Neural crest cell (in vitro differentiated cells): ENCODE measurements around the gene RAPGEF5. TPM values are rescaled to one million over a fixed set of nuclear protein-coding genes. Genes with fewer than 3 reads are reported as not detected.

ENCODE experiments used
- DNase-seq: peaks from one replicate; pipeline ENCODE4 v3.0.0; 2021; ENCODE audit warnings: low read depth, mixed read lengths, low spot score
- H3K27ac Mint-ChIP-seq: one replicate; pipeline ENCODE4 v1.8.0; 2021; ENCODE audit warnings: mild to moderate bottlenecking, mixed read lengths; ENCODE audit not compliant: unreplicated experiment
- H3K27me3 Mint-ChIP-seq: 2 replicates; pipeline ENCODE4 v1.8.0; 2021; ENCODE audit warnings: low read depth, mild to moderate bottlenecking, mixed read lengths
- H3K36me3 Mint-ChIP-seq: 2 replicates; pipeline ENCODE4 v1.8.0; 2021; ENCODE audit warnings: low read depth, mild to moderate bottlenecking, mixed read lengths
- H3K4me1 Mint-ChIP-seq: 2 replicates; pipeline ENCODE4 v1.8.0; 2021; ENCODE audit warnings: mixed read lengths
- H3K4me3 Mint-ChIP-seq: one replicate; pipeline ENCODE4 v1.8.0; 2021; ENCODE audit warnings: mild to moderate bottlenecking, mixed read lengths
- H3K9me3 Mint-ChIP-seq: 2 replicates; pipeline ENCODE4 v1.8.0; 2021; ENCODE audit warnings: mixed read lengths
- CTCF ChIP-seq: fragments of 200-600 bp; sonication (generic); conservative IDR thresholded peaks from 2 replicates; pipeline ENCODE4 v1.5.0; 2021; ENCODE audit warnings: antibody characterized with exemption, mild to moderate bottlenecking
- total RNA-seq: library from RNA; stranded (reverse); gene quantifications from 2 replicates; pipeline ENCODE4 v1.2.1, GENCODE V29; 2021

RAPGEF5 gene
- total RNA-seq, 1 donor from 2014 or later: 6.0 TPM

- no peak for DNase-seq
- no peaks in the 10 kb centered on the region for H3K9me3 Mint-ChIP-seq
- no peaks in the 10 kb centered on the region for H3K36me3 Mint-ChIP-seq
- no peaks in the 10 kb centered on the region for H3K4me1 Mint-ChIP-seq
- no peak overlapping the region for H3K4me3 Mint-ChIP-seq
- H3K27ac Mint-ChIP-seq: no peak overlapping the region
- H3K27me3 Mint-ChIP-seq: no peaks in the 10 kb centered on the region
- TF ChIP-seq CTCF: no peak
Observed at GRCh38 chr7:22331704-22332103, 25.2 kb downstream of the RAPGEF5 start.

GRCh38 chr7:22330903-22331302 lies 26.1 kb downstream of the RAPGEF5 start:
- H3K4me1 Mint-ChIP-seq: no peaks in the 10 kb centered on the region
- no peaks in the 10 kb centered on the region for H3K9me3 Mint-ChIP-seq
- H3K36me3 Mint-ChIP-seq: no peaks in the 10 kb centered on the region
- no peak for TF ChIP-seq CTCF
- DNase-seq: no peak
- no peak overlapping the region for H3K4me3 Mint-ChIP-seq
- no peak overlapping the region for H3K27ac Mint-ChIP-seq
- H3K27me3 Mint-ChIP-seq: no peaks in the 10 kb centered on the region

GRCh38 chr7:22329816-22330524 lies 27.0 kb downstream of the RAPGEF5 start:
- no peaks in the 10 kb centered on the region for H3K9me3 Mint-ChIP-seq
- no peak for TF ChIP-seq CTCF
- H3K4me3 Mint-ChIP-seq: no peak overlapping the region
- H3K4me1 Mint-ChIP-seq: no peaks in the 10 kb centered on the region
- DNase-seq: no peak
- no peaks in the 10 kb centered on the region for H3K27me3 Mint-ChIP-seq
- H3K27ac Mint-ChIP-seq: no peak overlapping the region
- no peaks in the 10 kb centered on the region for H3K36me3 Mint-ChIP-seq

GRCh38 chr7:22326181-22326580 lies 30.8 kb downstream of the RAPGEF5 start:
- no peak for DNase-seq
- no peak for TF ChIP-seq CTCF
- Mint-ChIP-seq H3K4me3 (no peak overlapping the region), H3K4me1 (no peaks in the 10 kb centered on the region), H3K27me3 (no peaks in the 10 kb centered on the region), H3K27ac (no peak overlapping the region), H3K36me3 (no peaks in the 10 kb centered on the region), H3K9me3 (no peaks in the 10 kb centered on the region)

GRCh38 chr7:22325671-22326070 lies 31.3 kb downstream of the RAPGEF5 start:
- Mint-ChIP-seq H3K27ac (no peak overlapping the region), H3K4me1 (no peaks in the 10 kb centered on the region), H3K27me3 (no peaks in the 10 kb centered on the region), H3K36me3 (no peaks in the 10 kb centered on the region), H3K9me3 (no peaks in the 10 kb centered on the region), H3K4me3 (no peak overlapping the region)
- TF ChIP-seq CTCF: no peak
- no peak for DNase-seq
